ENCODE data around the gene CHIT1.

DNA sequence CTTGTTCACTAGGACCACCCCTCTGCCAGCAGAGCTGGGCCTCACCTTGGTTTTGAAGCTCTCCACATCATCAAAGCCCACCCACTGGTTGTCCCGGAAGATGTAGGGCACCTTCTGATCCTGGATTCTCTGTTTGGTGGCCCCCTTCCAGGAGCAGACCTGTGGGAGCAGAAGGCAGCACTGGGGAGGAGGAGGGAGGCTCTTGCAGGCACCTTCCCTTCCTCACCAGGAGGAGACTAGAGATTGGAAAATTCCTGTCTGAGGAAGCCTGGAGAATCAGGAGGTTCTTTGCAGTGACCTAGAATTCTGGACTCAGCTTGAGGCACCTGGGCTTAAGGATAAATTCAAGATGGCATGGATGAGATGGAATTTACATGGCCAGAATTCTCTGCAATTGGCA is 10.3 kb downstream of the CHIT1 start:
- TF ChIP-seq CTCF (IDR thresholded peaks at IDR 0.05; ENCODE audit: low read depth, low read length) (no peak), POLR2A (IDR thresholded peaks at IDR 0.05; ENCODE audit: extremely low read depth, insufficient read length) (no peak), MAX (IDR thresholded peaks at IDR 0.05; ENCODE audit: low read depth, low read length) (no peak)
